GM21367 (cell line): ENCODE data around the gene IQCN.
"Not testable (repeated sequence)": the region's sequence is repeated elsewhere in the genome, so short reads cannot be mapped to it uniquely, and the experiment has no call there.

Experiments
- ATAC-seq: cut with Tn5 transposase; IDR thresholded peaks from one replicate; pipeline ENCODE4 v1.9.1; 2021; ENCODE audit not compliant: unreplicated experiment

IQCN gene

DNA sequence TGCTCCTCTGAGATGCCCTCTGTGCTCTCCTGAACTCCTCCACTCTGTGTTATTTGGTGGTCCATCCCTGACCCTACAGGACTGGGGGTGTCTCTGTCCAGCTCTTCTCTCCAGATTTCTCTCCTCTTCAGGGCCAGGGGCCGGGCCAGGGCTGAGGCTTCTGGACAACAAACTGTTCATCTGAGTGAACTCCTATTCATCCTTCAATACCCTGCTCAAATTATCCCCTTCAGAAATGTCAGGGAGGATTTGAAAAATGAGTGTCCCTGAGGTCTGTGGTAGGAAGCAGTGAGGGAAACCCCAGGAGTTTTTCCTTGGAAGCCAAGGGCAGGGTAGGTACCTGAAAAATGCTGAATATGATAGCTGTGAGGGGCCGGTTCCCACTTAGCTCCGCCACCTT, 55.7 kb downstream of the IQCN start:
- no peak for ATAC-seq

- no peak for ATAC-seq
Measured at GRCh38 chr19:18218159-18218558, 56.1 kb downstream of the IQCN start.

- ATAC-seq: no peak
Measured at GRCh38 chr19:18216789-18217188, 57.5 kb downstream of the IQCN start.

- no peak for ATAC-seq
Measured at GRCh38 chr19:18214779-18215433, 59.3 kb downstream of the IQCN start.

- ATAC-seq: no peak
Measured at GRCh38 chr19:18211683-18212082, 62.6 kb downstream of the IQCN start.

GRCh38 chr19:18209912-18210311, 64.3 kb downstream of the IQCN start:
- not testable (repeated sequence) for ATAC-seq

- no peak for ATAC-seq
Measured at GRCh38 chr19:18208098-18208951, 65.9 kb downstream of the IQCN start.
